Thoracic aorta (tissue), 2 donors: Measurements from ENCODE around the gene LNX1. TPM values are rescaled to one million over a fixed set of nuclear protein-coding genes. Genes with fewer than 3 reads are reported as not detected.
A peak's percentile ranks its signal among the peaks of the same experiment; 100 is the strongest.

ENCODE experiments used
- ATAC-seq: fragments of 150-250 bp; one replicate; pipeline ENCODE4 v1.8.0; 2017; ENCODE audit warnings: low read depth; ENCODE audit not compliant: insufficient number of reproducible peaks, low FRiP score
- DNase-seq: peaks from one replicate; pipeline ENCODE4 v3.0.0-alpha.2; 2020; ENCODE audit warnings: low spot score
- H3K27ac ChIP-seq, 2 donors: fragments of 200-600 bp; sonication (generic); 1 replicate in 1 of 2; 2 replicates in 1 of 2; pipeline ENCODE4 v1.5.1; 2016; ENCODE audit warnings: mild to moderate bottlenecking in 2 of 2, moderate library complexity in 2 of 2
- H3K27me3 ChIP-seq: fragments of 200-600 bp; sonication (generic); replicated peaks from 2 replicates; pipeline ENCODE4 v1.6.0; 2016; ENCODE audit warnings: mild to moderate bottlenecking; ENCODE audit not compliant: insufficient read depth
- H3K36me3 ChIP-seq: fragments of 200-600 bp; sonication (generic); one replicate; pipeline ENCODE4 v1.5.1; 2016
- H3K4me1 ChIP-seq, 2 donors: fragments of 200-600 bp; sonication (generic); 1 replicate in 1 of 2; 2 replicates in 1 of 2; pipeline versions ENCODE4 v1.5.1 to v1.6.0; 2016; ENCODE audit warnings: low read depth in 2 of 2, mild to moderate bottlenecking in 1 of 2; ENCODE audit not compliant: control insufficient read depth in 1 of 2
- H3K4me3 ChIP-seq: fragments of 200-600 bp; sonication (generic); 2 replicates; pipeline ENCODE4 v1.5.1; 2016; ENCODE audit warnings: mild to moderate bottlenecking
- H3K9me3 ChIP-seq: fragments of 200-600 bp; sonication (generic); 2 replicates; pipeline ENCODE4 v1.5.1; 2016
- total RNA-seq, 2 donors: library from RNA; depleted of rRNA; stranded (reverse); fragments of >200 nt; gene quantifications; one replicate each; pipeline versions ENCODE4 v1.1.0 to v1.2.3, GENCODE V29; 2016
- TF ChIP-seq, protein P1 (sequence below): fragments of 200-600 bp; sonication (generic); IDR thresholded peaks from one replicate; pipeline ENCODE4 v1.5.1; 2019; ENCODE audit warnings: antibody characterized with exemption

Gene LNX1
- total RNA-seq, 2 donors from 2014 or later, result 12.6 to 24.1 TPM

DNA sequence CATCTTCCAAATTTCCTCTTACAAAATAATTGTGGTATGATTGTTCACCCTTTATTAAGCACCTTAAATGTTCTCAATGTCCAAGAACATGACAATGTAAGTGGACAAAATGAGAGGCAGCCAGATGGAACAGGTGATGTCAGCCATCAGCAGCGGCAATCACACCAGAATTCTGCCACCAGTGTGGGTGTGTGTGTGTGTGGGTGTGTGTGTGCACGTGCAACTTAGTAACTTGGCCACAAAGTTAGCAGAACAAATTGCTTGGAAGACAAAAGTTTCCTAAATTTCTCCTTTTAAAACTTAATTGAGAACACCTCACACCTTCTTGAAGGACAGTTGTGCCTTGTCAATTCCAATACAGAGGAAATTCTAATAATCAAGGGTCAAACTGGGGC is 18.7 kb downstream of the LNX1 start:
- H3K4me1 ChIP-seq, result peaks cover 5 to 10% of the 10 kb centered on the region in 2 donors
- no peak overlapping the region for H3K27ac ChIP-seq
- H3K4me3 ChIP-seq, result no peak overlapping the region
- H3K36me3 ChIP-seq, result no peaks in the 10 kb centered on the region
- H3K27me3 ChIP-seq, result no peaks in the 10 kb centered on the region
- DNase-seq (no peak), ATAC-seq (no peak)
- TF ChIP-seq, protein P1, sequence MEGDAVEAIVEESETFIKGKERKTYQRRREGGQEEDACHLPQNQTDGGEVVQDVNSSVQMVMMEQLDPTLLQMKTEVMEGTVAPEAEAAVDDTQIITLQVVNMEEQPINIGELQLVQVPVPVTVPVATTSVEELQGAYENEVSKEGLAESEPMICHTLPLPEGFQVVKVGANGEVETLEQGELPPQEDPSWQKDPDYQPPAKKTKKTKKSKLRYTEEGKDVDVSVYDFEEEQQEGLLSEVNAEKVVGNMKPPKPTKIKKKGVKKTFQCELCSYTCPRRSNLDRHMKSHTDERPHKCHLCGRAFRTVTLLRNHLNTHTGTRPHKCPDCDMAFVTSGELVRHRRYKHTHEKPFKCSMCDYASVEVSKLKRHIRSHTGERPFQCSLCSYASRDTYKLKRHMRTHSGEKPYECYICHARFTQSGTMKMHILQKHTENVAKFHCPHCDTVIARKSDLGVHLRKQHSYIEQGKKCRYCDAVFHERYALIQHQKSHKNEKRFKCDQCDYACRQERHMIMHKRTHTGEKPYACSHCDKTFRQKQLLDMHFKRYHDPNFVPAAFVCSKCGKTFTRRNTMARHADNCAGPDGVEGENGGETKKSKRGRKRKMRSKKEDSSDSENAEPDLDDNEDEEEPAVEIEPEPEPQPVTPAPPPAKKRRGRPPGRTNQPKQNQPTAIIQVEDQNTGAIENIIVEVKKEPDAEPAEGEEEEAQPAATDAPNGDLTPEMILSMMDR, result no peak
- H3K9me3 ChIP-seq, result no peaks in the 10 kb centered on the region

- no peaks in the 10 kb centered on the region for H3K36me3 ChIP-seq
- no peaks in the 10 kb centered on the region for H3K27me3 ChIP-seq
- TF ChIP-seq, protein P1, result no peak
- H3K4me3 ChIP-seq, result no peak overlapping the region
- H3K4me1 ChIP-seq, result peaks cover 3 to 9% of the 10 kb centered on the region in 2 donors
- no peak for DNase-seq
- no peak overlapping the region for H3K27ac ChIP-seq
- no peak for ATAC-seq
- H3K9me3 ChIP-seq, result no peaks in the 10 kb centered on the region
Observed at GRCh38 chr4:53571936-53572599, 19.2 kb downstream of the LNX1 start.

DNA sequence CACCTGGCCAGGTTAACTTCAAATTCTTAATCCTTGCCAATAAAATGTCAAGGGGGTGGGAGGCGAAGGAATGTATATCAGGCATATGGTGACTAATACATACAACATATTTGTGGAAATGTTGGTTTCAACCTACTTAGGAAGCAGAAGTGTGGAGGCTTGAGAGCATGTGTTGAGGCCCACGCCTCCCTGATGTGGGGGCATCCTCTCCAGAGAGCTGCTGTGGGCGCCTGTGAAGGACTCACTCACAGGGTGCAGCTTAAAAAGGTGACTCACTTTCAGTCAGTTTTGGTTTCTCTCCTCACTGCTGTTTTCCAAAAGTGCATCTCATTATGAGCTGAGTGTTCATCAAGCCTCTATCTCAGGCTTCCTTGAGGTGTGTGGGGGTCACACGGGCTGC is 27.5 kb downstream of the LNX1 start:
- H3K9me3 ChIP-seq, result no peaks in the 10 kb centered on the region
- TF ChIP-seq, protein P1, result no peak

DNA sequence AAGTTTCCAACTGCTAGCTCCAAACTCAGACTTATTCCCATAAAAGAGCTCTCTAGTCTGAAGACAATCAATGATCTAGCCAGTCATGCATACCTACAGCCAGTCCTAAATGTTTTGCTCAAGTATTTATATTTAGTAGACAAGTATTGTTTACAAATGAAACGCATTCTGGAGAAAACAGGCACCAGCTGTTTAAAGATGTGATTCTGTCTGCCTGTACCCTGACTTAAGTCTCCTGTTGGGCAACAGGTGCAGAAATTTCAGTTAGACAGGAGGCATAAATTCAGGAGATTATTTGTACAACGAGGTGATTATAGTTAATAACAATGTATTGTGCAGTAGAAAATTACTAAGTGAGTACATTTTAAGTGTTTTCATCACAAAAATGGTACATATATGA is 28.9 kb downstream of the LNX1 start:
- Histone ChIP-seq H3K4me3 (no peak overlapping the region), H3K27ac (no peak overlapping the region), H3K9me3 (no peaks in the 10 kb centered on the region), H3K27me3 (no peaks in the 10 kb centered on the region), H3K36me3 (no peaks in the 10 kb centered on the region), H3K4me1 (peaks cover 0 to 12% of the 10 kb centered on the region in 2 donors)
- TF ChIP-seq, protein P1, result no peak
- DNase-seq, result no peak
- no peak for ATAC-seq

More for the DNA sequence above, 27.5 kb downstream of the LNX1 start:
- no peaks in the 10 kb centered on the region for H3K27me3 ChIP-seq
- no peak overlapping the region for H3K4me3 ChIP-seq
- DNase-seq, result no peak
- ATAC-seq, result no peak
- no peak overlapping the region for H3K27ac ChIP-seq
- no peaks in the 10 kb centered on the region for H3K36me3 ChIP-seq
- H3K4me1 ChIP-seq, result peaks cover 0 to 1% of the 10 kb centered on the region in 2 donors

DNA sequence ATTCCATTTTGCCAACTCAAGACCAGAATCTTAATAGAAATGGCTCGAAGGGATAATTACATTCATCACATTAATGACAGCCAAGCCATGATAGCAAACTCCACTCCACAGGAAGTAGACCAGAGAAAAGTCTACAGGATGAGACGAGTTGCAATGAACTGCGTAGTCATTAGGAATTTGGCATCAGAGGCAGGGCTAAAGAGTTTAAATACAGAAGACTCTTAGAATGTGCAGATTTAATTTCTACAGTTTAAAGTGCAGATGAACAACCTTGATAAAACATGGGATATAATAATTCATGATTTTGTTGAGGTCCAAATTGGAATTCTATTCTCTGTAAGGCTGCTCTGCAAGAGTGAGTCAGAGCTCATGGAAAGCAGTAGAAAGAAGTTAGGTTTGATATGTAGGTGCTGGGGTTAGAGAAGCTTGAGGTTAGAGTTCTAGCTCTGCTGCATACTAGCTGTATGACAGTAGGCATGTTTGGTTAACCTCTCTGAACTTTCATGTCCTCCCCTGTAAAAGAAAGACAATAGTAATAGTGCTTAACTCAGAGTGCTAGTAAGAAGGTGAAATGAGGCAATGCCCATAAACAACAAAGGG is 32.2 kb downstream of the LNX1 start:
- H3K27ac ChIP-seq, result peak overlapping the region in 1 of 2 donors; percentile 79
- peaks cover 5 to 44% of the 10 kb centered on the region in 2 donors for H3K4me1 ChIP-seq
- DNase-seq (no peak), ATAC-seq (no peak)
- TF ChIP-seq, protein P1, result no peak
- no peaks in the 10 kb centered on the region for H3K36me3 ChIP-seq
- H3K4me3 ChIP-seq, result no peak overlapping the region
- no peaks in the 10 kb centered on the region for H3K9me3 ChIP-seq
- H3K27me3 ChIP-seq, result no peaks in the 10 kb centered on the region
